Endodermal cell (in vitro differentiated cells): ENCODE results near the gene RBKS. TPM values are rescaled to one million over a fixed set of nuclear protein-coding genes. Genes with fewer than 3 reads are reported as not detected.

ENCODE experiments used
- DNase-seq: peaks from one replicate; pipeline ENCODE4 v3.0.0-alpha.2; 2017
- H3K27ac ChIP-seq: 2 replicates; pipeline ENCODE4 v1.5.1; 2013; ENCODE audit warnings: mild to moderate bottlenecking, low read depth, low read length, moderate library complexity
- H3K27me3 ChIP-seq: 2 replicates; pipeline ENCODE4 v1.6.1; 2013; ENCODE audit warnings: mild to moderate bottlenecking, low read length, moderate library complexity; ENCODE audit not compliant: insufficient read depth, control insufficient read depth, poor library complexity, severe bottlenecking
- H3K36me3 ChIP-seq: 2 replicates; pipeline ENCODE4 v1.7.0; 2013; ENCODE audit warnings: mild to moderate bottlenecking, low read length, moderate library complexity; ENCODE audit not compliant: control insufficient read depth, insufficient read depth
- H3K4me1 ChIP-seq: one replicate; pipeline ENCODE4 v1.7.0; 2013; ENCODE audit warnings: low read length; ENCODE audit not compliant: control insufficient read depth, insufficient read depth
- H3K4me3 ChIP-seq: 2 replicates; pipeline ENCODE4 v1.5.1; 2013; ENCODE audit warnings: mild to moderate bottlenecking, low read length, moderate library complexity
- H3K9ac ChIP-seq: 2 replicates; pipeline ENCODE4 v1.6.1; 2013; ENCODE audit warnings: mild to moderate bottlenecking, low read length, moderate library complexity; ENCODE audit not compliant: poor library complexity, severe bottlenecking; ENCODE audit errors: extremely low read depth
- H3K9me3 ChIP-seq: 2 replicates; pipeline ENCODE4 v1.6.1; 2013; ENCODE audit warnings: mild to moderate bottlenecking, low read length, moderate library complexity; ENCODE audit not compliant: control insufficient read depth
- H3K27ac Mint-ChIP-seq: 2 replicates; pipeline ENCODE4 v1.8.0; 2020; ENCODE audit warnings: mixed read lengths
- H3K27me3 Mint-ChIP-seq: 2 replicates; pipeline ENCODE4 v1.8.0; 2021; ENCODE audit warnings: mild to moderate bottlenecking, mixed read lengths; ENCODE audit not compliant: insufficient read depth
- H3K36me3 Mint-ChIP-seq: 2 replicates; pipeline ENCODE4 v1.8.0; 2020; ENCODE audit warnings: low read depth, mixed read lengths
- H3K4me1 Mint-ChIP-seq: 2 replicates; pipeline ENCODE4 v1.8.0; 2020; ENCODE audit warnings: mixed read lengths
- H3K4me3 Mint-ChIP-seq: 2 replicates; pipeline ENCODE4 v1.8.0; 2020; ENCODE audit warnings: mild to moderate bottlenecking, moderate library complexity, mixed read lengths
- H3K9me3 Mint-ChIP-seq: 2 replicates; pipeline ENCODE4 v1.8.0; 2020; ENCODE audit warnings: mild to moderate bottlenecking, mixed read lengths
- WGBS, 2 experiments: methylation state at CpG; one replicate each; pipeline versions ENCODE4 v1.1.5 to v1.1.7; 2013; ENCODE audit warnings: missing lambda C conversion rate in 2 of 2, mixed read lengths in 1 of 2; ENCODE audit not compliant: insufficient coverage in 1 of 2, insufficient read length in 1 of 2; 5-methylcytosine and 5-hydroxymethylcytosine counted together
- total RNA-seq, 2 donors: library from RNA; stranded (reverse); fragmentation: NEBNext Ultra II Directional in 1 of 2; extraction: Animal tissue kit (Norgen Biotek cat#: 25700) in 1 of 2; gene quantifications; 2 replicates in 1 of 2; 3 replicates in 1 of 2; pipeline ENCODE4 v1.2.1, GENCODE V29; 2021
- TF ChIP-seq, protein P1 (sequence below): fragments of 200-600 bp; sonication (generic); conservative IDR thresholded peaks from 2 replicates; pipeline ENCODE4 v1.5.0; 2021; ENCODE audit warnings: antibody characterized with exemption, mild to moderate bottlenecking

RBKS gene
- total RNA-seq, 2 donors from 2014 or later, result 4.4 to 4.9 TPM

DNA sequence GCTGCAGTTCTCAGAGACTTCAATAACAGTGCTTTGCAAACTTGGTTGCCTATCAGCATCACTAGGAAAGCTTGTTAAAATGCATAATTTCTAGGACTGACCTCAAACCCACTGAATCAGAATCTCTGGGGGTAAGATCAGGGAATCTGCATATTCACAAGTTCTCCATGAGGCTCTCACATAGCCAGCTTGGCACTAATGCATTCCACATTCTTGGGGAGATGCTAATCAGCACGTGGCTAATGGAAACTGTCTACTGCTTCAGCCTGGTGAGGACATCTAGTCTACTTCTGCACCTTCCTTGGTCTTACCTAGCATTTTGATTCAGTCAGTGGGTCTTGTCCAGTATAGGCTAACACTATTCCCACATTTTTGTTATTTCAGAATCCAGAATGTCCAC lies 56.3 kb downstream of the RBKS start:
- TF ChIP-seq, protein P1, sequence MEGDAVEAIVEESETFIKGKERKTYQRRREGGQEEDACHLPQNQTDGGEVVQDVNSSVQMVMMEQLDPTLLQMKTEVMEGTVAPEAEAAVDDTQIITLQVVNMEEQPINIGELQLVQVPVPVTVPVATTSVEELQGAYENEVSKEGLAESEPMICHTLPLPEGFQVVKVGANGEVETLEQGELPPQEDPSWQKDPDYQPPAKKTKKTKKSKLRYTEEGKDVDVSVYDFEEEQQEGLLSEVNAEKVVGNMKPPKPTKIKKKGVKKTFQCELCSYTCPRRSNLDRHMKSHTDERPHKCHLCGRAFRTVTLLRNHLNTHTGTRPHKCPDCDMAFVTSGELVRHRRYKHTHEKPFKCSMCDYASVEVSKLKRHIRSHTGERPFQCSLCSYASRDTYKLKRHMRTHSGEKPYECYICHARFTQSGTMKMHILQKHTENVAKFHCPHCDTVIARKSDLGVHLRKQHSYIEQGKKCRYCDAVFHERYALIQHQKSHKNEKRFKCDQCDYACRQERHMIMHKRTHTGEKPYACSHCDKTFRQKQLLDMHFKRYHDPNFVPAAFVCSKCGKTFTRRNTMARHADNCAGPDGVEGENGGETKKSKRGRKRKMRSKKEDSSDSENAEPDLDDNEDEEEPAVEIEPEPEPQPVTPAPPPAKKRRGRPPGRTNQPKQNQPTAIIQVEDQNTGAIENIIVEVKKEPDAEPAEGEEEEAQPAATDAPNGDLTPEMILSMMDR, result no peak
- Histone ChIP-seq H3K9me3 (no peaks in the 10 kb centered on the region), H3K4me3 (no peak overlapping the region), H3K27me3 (no peaks in the 10 kb centered on the region), H3K9ac (no peak overlapping the region), H3K36me3 (no peaks in the 10 kb centered on the region), H3K27ac (no peak overlapping the region), H3K4me1 (no peaks in the 10 kb centered on the region)
- peak; percentile 49 for DNase-seq
- no peaks in the 10 kb centered on the region for H3K4me1 Mint-ChIP-seq
- no peak overlapping the region for H3K4me3 Mint-ChIP-seq
- H3K36me3 Mint-ChIP-seq, result peaks cover 2% of the 10 kb centered on the region
- WGBS, 2 experiments, result 29 to 40% methylated on average over 1 of the region's 1 CpG
- H3K27me3 Mint-ChIP-seq, result peaks cover 1% of the 10 kb centered on the region
- H3K27ac Mint-ChIP-seq, result no peak overlapping the region
- peaks cover 2% of the 10 kb centered on the region for H3K9me3 Mint-ChIP-seq

DNA sequence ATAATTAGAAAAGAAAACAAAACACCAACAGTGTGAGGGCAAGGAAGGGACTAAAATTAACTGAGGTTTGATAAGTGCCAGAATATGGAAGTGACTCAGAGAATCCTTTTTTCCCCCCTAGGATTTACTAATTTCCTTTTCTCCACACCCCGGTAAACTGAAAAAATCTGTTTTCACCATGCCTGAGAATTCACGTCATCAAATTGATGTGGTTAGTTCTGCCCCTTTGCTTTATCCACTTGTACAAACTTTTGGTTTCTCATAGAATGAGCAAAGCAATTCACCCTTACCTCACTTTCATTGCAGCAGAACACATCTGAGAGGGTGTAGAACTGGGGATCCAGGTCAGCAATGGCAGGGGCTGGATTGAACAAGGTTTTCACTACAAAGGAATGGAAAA lies 57.8 kb downstream of the RBKS start:
- Mint-ChIP-seq H3K4me1 (peaks cover 6% of the 10 kb centered on the region), H3K27me3 (peaks cover 1% of the 10 kb centered on the region)

DNA sequence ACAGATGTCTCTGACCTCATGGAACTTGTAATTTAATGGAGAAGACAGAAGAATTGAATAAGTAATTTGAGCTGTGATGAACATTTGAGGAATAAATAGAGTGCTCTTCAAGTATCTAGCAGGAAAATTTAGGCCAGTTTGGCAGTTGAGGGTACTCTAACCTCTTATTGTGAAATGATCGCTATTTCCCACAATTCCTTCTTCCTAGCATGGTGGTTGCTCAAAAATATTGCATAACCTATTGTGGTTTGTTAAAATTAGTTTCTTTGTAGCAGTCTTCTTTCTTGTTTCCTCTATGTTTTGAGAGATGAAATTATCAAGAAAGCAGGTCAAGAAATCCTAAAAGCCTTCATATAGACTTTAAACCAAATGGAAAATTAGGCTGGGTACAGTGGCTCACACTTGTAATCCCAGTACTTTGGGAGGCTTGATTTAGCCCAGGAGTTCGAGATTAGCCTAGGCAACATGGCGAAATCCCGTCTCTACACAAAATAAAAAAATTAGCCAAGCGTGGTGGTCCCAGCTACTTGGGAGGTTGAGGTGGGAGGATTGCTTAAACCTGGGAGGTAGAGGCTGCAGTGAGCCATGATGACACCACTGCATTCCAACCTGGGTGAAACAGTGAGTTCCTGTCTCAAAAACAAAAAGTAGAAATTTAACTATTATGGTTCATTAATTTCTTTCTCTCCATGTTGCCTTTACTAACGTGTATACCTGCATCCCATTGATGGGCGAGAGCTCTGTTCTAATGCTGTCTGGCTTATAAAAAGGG lies 58.7 kb downstream of the RBKS start:
- DNase-seq, result no peak
- no peak overlapping the region for H3K4me3 Mint-ChIP-seq
- H3K27ac Mint-ChIP-seq, result no peak overlapping the region
- WGBS, 2 experiments, result 95 to 98% methylated on average over 3 to 7 of the region's 7 CpGs
- Histone ChIP-seq H3K9ac (no peak overlapping the region), H3K4me1 (no peaks in the 10 kb centered on the region), H3K9me3 (no peaks in the 10 kb centered on the region), H3K36me3 (no peaks in the 10 kb centered on the region), H3K27ac (no peak overlapping the region), H3K27me3 (no peaks in the 10 kb centered on the region), H3K4me3 (no peak overlapping the region)
- H3K36me3 Mint-ChIP-seq, result no peaks in the 10 kb centered on the region
- no peaks in the 10 kb centered on the region for H3K27me3 Mint-ChIP-seq
- TF ChIP-seq, protein P1, result no peak
- no peaks in the 10 kb centered on the region for H3K9me3 Mint-ChIP-seq
- H3K4me1 Mint-ChIP-seq, result peaks cover 9% of the 10 kb centered on the region

More for the DNA sequence above, 57.8 kb downstream of the RBKS start:
- Mint-ChIP-seq H3K36me3 (peaks cover 2% of the 10 kb centered on the region), H3K27ac (no peak overlapping the region), H3K4me3 (no peak overlapping the region), H3K9me3 (peaks cover 2% of the 10 kb centered on the region)
- H3K36me3 ChIP-seq, result no peaks in the 10 kb centered on the region
- H3K9me3 ChIP-seq, result no peaks in the 10 kb centered on the region
- H3K4me1 ChIP-seq, result no peaks in the 10 kb centered on the region
- TF ChIP-seq, protein P1, result no peak
- no peak overlapping the region for H3K9ac ChIP-seq
- no peak for DNase-seq
- H3K27me3 ChIP-seq, result no peaks in the 10 kb centered on the region
- H3K4me3 ChIP-seq, result no peak overlapping the region
- WGBS, 2 experiments, result 93 to 100% methylated on average over 2 of the region's 2 CpGs
- H3K27ac ChIP-seq, result no peak overlapping the region
